Islet precursor cell (in vitro differentiated cells): ENCODE results near the gene ARSG.
"Not testable (repeated sequence)": the region's sequence is repeated elsewhere in the genome, so short reads cannot be mapped to it uniquely, and the experiment has no call there.

Experiments used
- DNase-seq: peaks from one replicate; pipeline ENCODE4 v3.0.0-alpha.2; 2018

The ARSG gene

GRCh38 chr17:68399638-68400403 lies 108.5 kb downstream of the ARSG start:
- peak; percentile 66 for DNase-seq

DNA sequence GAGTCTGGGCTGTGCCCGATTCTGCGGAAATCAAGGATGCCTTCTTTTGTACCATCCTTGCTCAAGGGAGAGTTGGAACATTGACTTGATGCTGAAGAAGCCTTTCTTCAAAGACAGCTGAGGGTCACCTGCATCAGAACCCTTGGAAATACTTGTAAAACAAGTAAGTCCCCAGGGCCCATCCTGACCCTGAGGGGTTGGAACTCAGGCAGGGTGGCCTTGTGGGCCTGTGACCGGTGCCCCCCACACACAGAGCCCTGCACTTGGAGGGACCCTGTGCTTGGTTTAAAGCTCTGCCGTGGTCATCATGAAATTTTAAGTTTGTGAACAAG lies 109.1 kb downstream of the ARSG start:
- DNase-seq = no peak

DNA sequence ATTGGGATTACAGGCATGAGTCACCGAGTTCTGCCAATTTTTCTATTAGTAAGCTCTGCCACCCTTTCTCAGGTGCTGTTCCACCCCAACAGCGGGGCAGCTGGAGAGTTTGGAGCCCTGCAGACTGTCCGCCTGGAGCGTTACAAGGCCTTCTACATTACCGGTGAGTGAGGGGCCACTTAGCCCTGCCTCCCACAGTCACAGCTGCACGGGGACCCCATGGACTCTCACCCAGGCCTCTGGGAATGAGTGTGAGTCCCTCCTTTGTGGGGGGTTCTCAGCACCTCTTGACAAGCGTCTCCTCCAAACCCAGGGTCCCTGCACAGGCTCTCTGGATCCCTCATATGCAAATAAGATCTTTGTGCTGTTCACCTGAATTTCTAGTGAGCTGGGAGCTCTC lies 110.0 kb downstream of the ARSG start:
- DNase-seq = no peak

DNA sequence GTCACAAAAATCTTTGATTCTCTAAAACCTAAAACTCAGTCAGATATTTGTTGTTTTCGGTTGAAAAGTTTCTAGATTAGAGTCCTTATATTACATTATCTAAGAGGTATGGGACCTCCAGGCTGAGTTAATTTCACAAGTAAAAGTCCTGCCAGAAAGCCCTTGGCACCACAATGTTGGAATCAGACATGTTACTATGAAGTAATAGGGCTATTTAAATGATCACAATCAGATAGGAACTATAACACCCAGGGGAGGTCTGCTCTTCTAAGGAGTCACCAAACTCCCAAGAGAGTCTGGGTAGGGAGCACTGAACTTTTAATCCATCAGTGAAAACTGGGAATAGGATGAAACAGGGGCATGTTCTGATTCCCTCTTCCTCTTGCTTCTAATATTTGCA lies 111.8 kb downstream of the ARSG start:
- no peak for DNase-seq

- DNase-seq = not testable (repeated sequence)
These were observed 112.5 kb downstream of the ARSG start for GRCh38 chr17:68403837-68404236.

- DNase-seq = not testable (repeated sequence)
These were observed 116.4 kb downstream of the ARSG start for GRCh38 chr17:68407656-68408055.

GRCh38 chr17:68413597-68414560 lies 122.6 kb downstream of the ARSG start:
- peak; percentile 58 for DNase-seq

GRCh38 chr17:68414901-68415300 lies 123.6 kb downstream of the ARSG start:
- DNase-seq = not testable (repeated sequence)

GRCh38 chr17:68417317-68417716 lies 126.0 kb downstream of the ARSG start:
- no peak for DNase-seq

DNA sequence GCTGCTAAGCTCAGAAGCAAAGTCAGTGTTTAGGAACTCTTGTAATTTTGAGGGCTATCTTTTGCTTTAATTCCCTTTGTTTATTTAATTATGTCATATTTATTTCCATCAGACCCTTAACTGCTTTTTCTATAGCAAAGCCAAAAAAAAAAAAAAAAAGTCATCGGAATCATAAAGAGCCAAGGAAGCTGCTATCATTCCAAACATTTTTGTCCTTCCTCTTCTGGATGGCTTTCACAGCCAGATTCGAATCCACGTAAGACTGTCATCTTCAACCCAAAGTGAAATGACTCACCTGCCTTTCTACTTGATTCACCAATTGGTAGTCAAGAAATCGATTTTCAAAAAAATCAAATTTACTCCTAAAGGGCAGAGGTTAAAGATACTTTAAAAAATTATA lies 127.6 kb downstream of the ARSG start:
- no peak for DNase-seq

DNA sequence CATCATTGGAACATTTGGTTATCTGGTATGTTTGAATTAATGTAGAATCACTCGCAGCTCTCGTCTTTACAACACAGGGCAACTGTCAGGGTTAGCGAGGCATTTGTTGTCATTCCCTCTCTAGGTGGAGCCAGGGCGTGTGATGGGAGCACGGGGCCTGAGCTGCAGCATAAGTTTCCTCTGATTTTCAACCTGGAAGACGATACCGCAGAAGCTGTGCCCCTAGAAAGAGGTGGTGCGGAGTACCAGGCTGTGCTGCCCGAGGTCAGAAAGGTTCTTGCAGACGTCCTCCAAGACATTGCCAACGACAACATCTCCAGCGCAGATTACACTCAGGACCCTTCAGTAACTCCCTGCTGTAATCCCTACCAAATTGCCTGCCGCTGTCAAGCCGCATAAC lies 128.8 kb downstream of the ARSG start:
- DNase-seq = no peak

- no peak for DNase-seq
These were observed 130.2 kb downstream of the ARSG start for GRCh38 chr17:68421486-68421885.

DNA sequence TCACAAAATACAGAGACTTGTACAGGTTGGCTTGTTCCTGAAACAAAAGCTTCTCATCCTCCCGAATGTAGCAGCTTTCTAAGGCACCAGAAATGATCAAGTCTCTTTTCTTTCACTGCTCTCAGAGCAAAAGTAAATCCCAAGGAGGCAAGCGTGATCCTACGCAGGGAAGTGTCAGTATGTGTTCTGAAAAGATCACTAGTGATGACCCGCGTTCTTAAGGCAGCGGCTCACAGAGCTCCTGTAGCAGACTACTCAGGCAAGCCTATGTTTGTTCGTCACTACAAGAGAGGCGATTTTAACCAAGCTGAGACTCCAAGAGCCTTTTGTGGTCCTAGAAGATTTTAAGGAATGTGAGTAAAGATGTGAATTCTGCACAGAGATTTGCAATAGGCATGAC lies 131.5 kb downstream of the ARSG start:
- DNase-seq = no peak

DNA sequence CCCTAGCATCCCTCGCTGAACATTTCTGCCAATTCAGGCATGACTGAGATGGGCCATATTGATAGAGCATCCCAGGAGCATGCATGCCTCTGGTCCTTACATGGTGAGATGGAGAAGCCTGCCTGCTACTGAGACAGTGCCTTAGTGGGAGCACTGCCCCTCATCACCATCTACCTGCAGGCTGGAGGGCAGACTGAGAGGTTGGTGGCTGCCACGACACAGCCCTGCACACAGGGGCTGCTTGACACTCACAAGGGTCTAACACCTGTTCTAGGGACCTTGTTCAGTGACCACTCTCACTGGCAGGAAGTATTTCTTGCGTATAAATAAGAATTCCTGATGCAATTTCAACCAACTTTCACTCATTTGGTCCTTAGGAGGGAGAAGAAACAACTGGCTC lies 132.0 kb downstream of the ARSG start:
- no peak for DNase-seq

- DNase-seq = no peak
These were observed 132.9 kb downstream of the ARSG start for GRCh38 chr17:68424203-68424602.

DNA sequence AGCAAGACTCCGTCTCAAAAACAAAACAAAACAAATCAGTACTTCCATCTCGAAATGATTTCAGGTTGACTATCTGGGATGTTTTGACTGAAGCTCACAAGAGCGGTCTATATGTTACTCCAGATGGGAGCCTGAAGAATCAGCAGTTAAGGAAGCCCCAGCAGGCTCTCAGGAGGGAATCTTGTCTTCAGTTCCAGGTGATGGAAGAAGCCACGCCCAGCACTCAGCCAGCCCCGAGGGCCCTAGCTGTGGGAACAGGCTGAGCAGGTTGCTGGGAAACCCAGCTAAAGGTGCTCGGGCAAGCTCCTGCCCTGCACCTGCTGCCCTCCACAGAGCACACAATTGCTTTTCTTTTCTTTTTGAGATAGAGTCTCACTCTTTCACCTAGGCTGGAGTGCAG lies 133.6 kb downstream of the ARSG start:
- peak; percentile 76 for DNase-seq

DNA sequence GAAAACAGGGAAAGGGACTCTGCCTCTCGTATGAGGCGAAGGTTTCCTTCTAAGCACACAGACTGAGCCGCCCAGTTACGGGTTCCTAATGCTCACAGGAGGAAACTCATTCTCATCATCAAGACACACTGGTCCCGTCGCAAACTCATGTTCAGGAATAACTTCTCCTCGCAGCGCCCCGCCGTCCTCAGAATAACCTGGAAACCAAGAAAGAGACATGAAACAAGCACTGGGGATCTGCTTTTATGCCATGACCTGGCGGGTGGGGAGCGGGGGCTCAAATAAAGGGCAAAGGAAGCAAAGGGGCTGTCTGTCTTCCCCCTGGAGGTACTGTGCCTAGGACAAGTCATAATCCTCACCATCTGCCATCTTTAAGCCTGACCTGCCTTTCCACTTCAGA lies 134.7 kb downstream of the ARSG start:
- no peak for DNase-seq

DNA sequence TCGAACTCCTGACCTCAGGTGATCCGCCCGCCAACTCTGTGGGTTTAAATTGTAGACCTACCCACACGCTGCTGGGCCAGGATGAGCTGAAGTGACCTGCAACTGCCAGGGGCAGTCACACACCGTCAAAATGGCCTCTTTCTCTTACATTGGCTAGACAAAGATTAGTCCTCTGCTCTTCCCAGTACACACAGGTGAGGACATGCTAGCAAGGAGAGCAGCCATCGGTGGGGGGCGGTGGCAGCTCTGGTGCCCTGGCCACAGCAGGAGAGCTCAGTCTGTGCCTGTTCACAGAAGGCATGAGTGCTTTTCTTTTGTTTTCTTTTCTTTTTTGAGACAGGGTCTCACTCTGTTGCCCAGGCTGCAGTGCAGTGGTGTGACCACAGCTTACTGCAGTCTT lies 136.3 kb downstream of the ARSG start:
- DNase-seq = no peak

DNA sequence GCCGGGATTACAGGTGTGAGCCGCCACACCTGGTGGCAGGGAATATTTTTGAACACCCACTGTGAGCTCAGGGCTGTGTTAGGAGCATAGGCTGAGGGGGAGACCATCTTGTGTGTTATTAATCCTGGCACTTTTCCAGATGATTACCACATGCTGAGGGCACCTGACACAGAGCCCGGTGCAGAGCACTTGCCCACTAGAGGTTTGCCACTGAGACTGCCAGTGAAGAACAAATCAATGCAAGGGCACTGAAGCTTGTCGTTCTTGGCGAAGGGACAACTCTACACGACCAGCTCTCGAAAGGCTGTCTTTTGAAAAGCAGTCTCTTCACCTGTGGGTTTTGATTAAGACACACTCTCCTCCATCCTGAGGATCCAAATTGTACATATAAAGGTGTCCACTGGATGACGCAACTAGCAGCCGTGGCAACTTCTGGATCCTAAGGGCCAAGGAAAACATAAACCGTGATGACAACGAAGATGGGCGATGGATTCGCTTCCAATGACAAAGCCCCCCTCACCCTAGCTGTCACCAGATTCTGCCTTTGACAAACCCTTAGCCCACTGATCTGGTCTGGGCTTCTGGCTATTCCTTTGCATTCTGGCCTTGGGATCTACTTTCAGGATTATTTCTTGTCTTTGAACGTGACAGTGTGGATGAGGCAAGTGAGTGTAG lies 137.3 kb downstream of the ARSG start:
- DNase-seq = no peak

GRCh38 chr17:68429881-68430280 lies 138.6 kb downstream of the ARSG start:
- DNase-seq = no peak

- no peak for DNase-seq
These were observed 139.8 kb downstream of the ARSG start for GRCh38 chr17:68431045-68431608.

- DNase-seq = no peak
These were observed 140.4 kb downstream of the ARSG start for GRCh38 chr17:68431661-68432071.
